IMR-90 (cell line): ENCODE results near the gene MEGF11. TPM values are rescaled to one million over a fixed set of nuclear protein-coding genes. Genes with fewer than 3 reads are reported as not detected.

ENCODE experiments used
- ATAC-seq: fragments of 200-7000 bp; cut with Tn5 transposase; 2 replicates; pipeline ENCODE4 v1.9.1; 2020; ENCODE audit warnings: low read depth, mild to moderate bottlenecking, moderate library complexity
- BruUV-seq: library from RNA; stranded (reverse); fragments of 400-500 nt; replicated peaks from 2 replicates; lab custom pipeline; 2021; lab: Mats Ljungman, UMichigan
- CTCF ChIA-PET: fragments of 300-600 bp; formaldehyde crosslinking; extraction: SDS; loops from one replicate; lab custom pipeline; 2021; ENCODE audit warnings: antibody characterized with exemption; lab: Yijun Ruan, JAX
- POLR2A ChIA-PET: fragments of 300-600 bp; sonication (Branson Sonifier 250); formaldehyde crosslinking; loops from one replicate; lab custom pipeline; 2022; ENCODE audit warnings: antibody characterized with exemption; ENCODE audit not compliant: unreplicated experiment; lab: Charles Lee
- DNase-seq: peaks from one replicate; pipeline ENCODE4 v3.0.0; 2013
- H2AFZ ChIP-seq: replicated peaks from 2 replicates; pipeline ENCODE3; 2013; ENCODE audit warnings: low read length, mild to moderate bottlenecking; ENCODE audit not compliant: poor library complexity
- H2AK5ac ChIP-seq: 2 replicates; pipeline ENCODE4 v1.6.1; 2013; ENCODE audit warnings: low read depth, low read length, inconsistent platforms
- H2AK9ac ChIP-seq: replicated peaks from 2 replicates; pipeline ENCODE3; 2013; ENCODE audit warnings: mild to moderate bottlenecking, low read depth, low read length, moderate library complexity; ENCODE audit not compliant: poor library complexity
- H2BK120ac ChIP-seq: 2 replicates; pipeline ENCODE4 v1.6.1; 2013; ENCODE audit warnings: low read depth, low read length, inconsistent platforms
- H2BK15ac ChIP-seq: 3 replicates; pipeline ENCODE4 v1.6.1; 2013; ENCODE audit warnings: low read depth, low read length, inconsistent platforms
- H2BK20ac ChIP-seq: 2 replicates; pipeline ENCODE4 v1.6.1; 2013; ENCODE audit warnings: low read depth, mild to moderate bottlenecking, inconsistent platforms, low read length, moderate library complexity
- H2BK5ac ChIP-seq: 2 replicates; pipeline ENCODE4 v1.6.1; 2013; ENCODE audit warnings: mild to moderate bottlenecking, low read depth, low read length, inconsistent platforms; ENCODE audit not compliant: poor library complexity, severe bottlenecking
- H3K14ac ChIP-seq: replicated peaks from 2 replicates; pipeline ENCODE4 v1.6.1; 2013; ENCODE audit warnings: low read depth, low read length, inconsistent platforms
- H3K18ac ChIP-seq: 2 replicates; pipeline ENCODE4 v1.6.1; 2013; ENCODE audit warnings: low read depth, low read length, control low read depth
- H3K23ac ChIP-seq: 2 replicates; pipeline ENCODE4 v1.6.1; 2013; ENCODE audit warnings: low read depth, low read length, inconsistent platforms
- H3K27ac ChIP-seq: 2 replicates; pipeline ENCODE4 v1.5.1; 2013; ENCODE audit warnings: mild to moderate bottlenecking, control low read depth, low read length; ENCODE audit not compliant: insufficient read depth
- H3K27me3 ChIP-seq: 2 replicates; pipeline ENCODE4 v1.6.1; 2013; ENCODE audit warnings: low read length; ENCODE audit not compliant: control insufficient read depth, insufficient read depth
- H3K36me3 ChIP-seq: 2 replicates; pipeline ENCODE4 v1.6.1; 2013; ENCODE audit warnings: low read length, mixed read lengths; ENCODE audit not compliant: control insufficient read depth, insufficient read depth
- H3K4ac ChIP-seq: 2 replicates; pipeline ENCODE4 v1.6.1; 2013; ENCODE audit warnings: low read depth, low read length, inconsistent platforms
- H3K4me1 ChIP-seq: 2 replicates; pipeline ENCODE4 v1.6.1; 2013; ENCODE audit warnings: low read length, mixed read lengths; ENCODE audit not compliant: control insufficient read depth, insufficient read depth
- H3K4me2 ChIP-seq: 2 replicates; pipeline ENCODE4 v1.6.1; 2013; ENCODE audit warnings: low read depth, mild to moderate bottlenecking, control low read depth, low read length, moderate library complexity
- H3K4me3 ChIP-seq: 2 replicates; pipeline ENCODE4 v1.5.1; 2013; ENCODE audit warnings: low read depth, mild to moderate bottlenecking, control low read depth, low read length, moderate library complexity; ENCODE audit not compliant: insufficient read depth
- H3K56ac ChIP-seq: 2 replicates; pipeline ENCODE4 v1.6.1; 2013; ENCODE audit warnings: low read length, inconsistent platforms; ENCODE audit not compliant: insufficient read depth; ENCODE audit errors: extremely low read depth
- H3K79me1 ChIP-seq, 2 experiments: 2 replicates each; pipeline ENCODE4 v1.6.1; 2013; ENCODE audit warnings: low read length in 2 of 2, inconsistent platforms in 1 of 2, low read depth in 1 of 2
- H3K9ac ChIP-seq: 2 replicates; pipeline ENCODE4 v1.6.1; 2013; ENCODE audit warnings: low read depth, low read length, control low read depth
- H3K9me1 ChIP-seq: 2 replicates; pipeline ENCODE4 v1.6.1; 2013; ENCODE audit warnings: low read length, inconsistent platforms; ENCODE audit not compliant: insufficient read depth
- H3K9me3 ChIP-seq: 2 replicates; pipeline ENCODE4 v1.6.1; 2013; ENCODE audit warnings: low read length; ENCODE audit not compliant: control insufficient read depth, insufficient read depth
- H4K20me1 ChIP-seq: 2 replicates; pipeline ENCODE4 v1.6.1; 2013; ENCODE audit warnings: low read length, inconsistent platforms; ENCODE audit not compliant: insufficient read depth
- H4K5ac ChIP-seq: 2 replicates; pipeline ENCODE4 v1.6.1; 2013; ENCODE audit warnings: mild to moderate bottlenecking, low read depth, low read length, control low read depth
- H4K8ac ChIP-seq, 2 experiments: 2 replicates each; pipeline ENCODE4 v1.6.1; 2013; ENCODE audit warnings: low read depth in 2 of 2, low read length in 2 of 2, control low read depth in 1 of 2, inconsistent platforms in 1 of 2
- H4K91ac ChIP-seq: 2 replicates; pipeline ENCODE4 v1.6.1; 2013; ENCODE audit warnings: low read depth, low read length, inconsistent platforms; ENCODE audit not compliant: insufficient read depth
- BHLHE40 ChIP-seq: fragments of 150-350 bp; IDR thresholded peaks from 2 replicates; pipeline ENCODE4 v1.6.1; 2016; ENCODE audit warnings: mild to moderate bottlenecking, low read depth, low read length
- CEBPB ChIP-seq: IDR thresholded peaks from 2 replicates; pipeline ENCODE4 v1.6.1; 2012; ENCODE audit warnings: low read depth, low read length, improper control_type of control experiment
- CHD1 ChIP-seq: IDR thresholded peaks from 2 replicates; pipeline ENCODE4 v1.6.1; 2012; ENCODE audit warnings: low read depth, low read length, improper control_type of control experiment
- CTCF ChIP-seq: conservative IDR thresholded peaks from 2 replicates; pipeline ENCODE4 v1.5.1; 2012; ENCODE audit warnings: mild to moderate bottlenecking, low read depth, low read length, improper control_type of control experiment
- ELK1 ChIP-seq: fragments of 150-350 bp; IDR thresholded peaks from 2 replicates; pipeline ENCODE4 v1.6.1; 2016; ENCODE audit warnings: low read depth, mild to moderate bottlenecking, low read length, moderate library complexity, borderline replicate concordance
- FOS ChIP-seq: fragments of 150-350 bp; IDR thresholded peaks from 2 replicates; pipeline ENCODE4 v1.6.1; 2016; ENCODE audit warnings: low read depth, low read length
- MAFK ChIP-seq: IDR thresholded peaks from 2 replicates; pipeline ENCODE4 v1.6.1; 2012; ENCODE audit warnings: low read depth, low read length, improper control_type of control experiment
- MAZ ChIP-seq: IDR thresholded peaks from 2 replicates; pipeline ENCODE4 v1.6.1; 2012; ENCODE audit warnings: low read depth, mild to moderate bottlenecking, low read length, improper control_type of control experiment, moderate library complexity, borderline replicate concordance
- MXI1 ChIP-seq: IDR thresholded peaks from 2 replicates; pipeline ENCODE4 v1.6.1; 2012; ENCODE audit warnings: low read depth, mild to moderate bottlenecking, low read length, moderate library complexity, borderline replicate concordance
- NFE2L2 ChIP-seq: fragments of 150-350 bp; IDR thresholded peaks from 2 replicates; pipeline ENCODE4 v1.6.1; 2016; ENCODE audit warnings: low read depth, mild to moderate bottlenecking, low read length
- POLR2A ChIP-seq: IDR thresholded peaks from 2 replicates; pipeline ENCODE4 v1.6.1; 2012; ENCODE audit warnings: mild to moderate bottlenecking, low read depth, low read length
- RAD21 ChIP-seq: IDR thresholded peaks from 2 replicates; pipeline ENCODE4 v1.6.1; 2012; ENCODE audit warnings: low read length, improper control_type of control experiment
- RCOR1 ChIP-seq: IDR thresholded peaks from 2 replicates; pipeline ENCODE4 v1.6.1; 2012; ENCODE audit warnings: mild to moderate bottlenecking, low read length, improper control_type of control experiment; ENCODE audit not compliant: insufficient replicate concordance
- RFX5 ChIP-seq: IDR thresholded peaks from 2 replicates; pipeline ENCODE4 v1.8.0; 2012; ENCODE audit warnings: low read depth, mild to moderate bottlenecking, low read length, moderate library complexity
- SMC3 ChIP-seq: fragments of 150-350 bp; IDR thresholded peaks from 2 replicates; pipeline ENCODE4 v1.6.1; 2016; ENCODE audit warnings: low read depth, mild to moderate bottlenecking, antibody characterized with exemption, low read length, moderate library complexity
- USF2 ChIP-seq: fragments of 150-350 bp; IDR thresholded peaks from 2 replicates; pipeline ENCODE4 v1.6.1; 2017; ENCODE audit warnings: mild to moderate bottlenecking, antibody characterized with exemption, low read length, low read depth
- WGBS, 2 experiments: methylation state at CpG; one replicate each; pipeline versions ENCODE4 v1.1.5 to v1.1.7; 2013; ENCODE audit warnings: missing lambda C conversion rate in 2 of 2; ENCODE audit not compliant: insufficient read length in 1 of 2; ENCODE audit errors: extremely low coverage in 2 of 2; 5-methylcytosine and 5-hydroxymethylcytosine counted together
- dilution Hi-C: fragments of 300-500 bp; cut with HindIII; formaldehyde crosslinking; loops from one replicate; pipeline ENCODE4 v1.14.3; 2018; ENCODE audit warnings: low sequenced_read_pairs; ENCODE audit not compliant: unreplicated experiment
- in situ Hi-C: fragments of 300-500 bp; cut with MboI; formaldehyde crosslinking; loops from 3 replicates; pipeline ENCODE4 v1.14.3; 2019; ENCODE audit warnings: low sequenced_read_pairs, inconsistent platforms, mixed read lengths
- intact Hi-C: fragments of 100-400 bp; cut with micrococcal nuclease; formaldehyde crosslinking; loops from 2 replicates; pipeline ENCODE4 v1.10.0; 2022
- polyA plus RNA-seq, 3 experiments: library from polyadenylated mRNA; depleted of rRNA; stranded (reverse); fragments of >200 nt; gene quantifications; 2 replicates each; pipeline ENCODE4 v1.2.3, GENCODE V29; 2012; ENCODE audit warnings: low replicate concordance in 1 of 3
- total RNA-seq: library from RNA; depleted of rRNA; stranded (reverse); fragments of >200 nt; gene quantifications from 2 replicates; pipeline ENCODE4 v1.2.3, GENCODE V29; 2012

The MEGF11 gene
- total and polyA plus RNA-seq, 2 of the 4 experiments (the other 2 are of a cell fraction): not detected

GRCh38 chr15:66065325-66065724, 188.2 kb downstream of the MEGF11 start:
- Histone ChIP-seq H3K9ac (no peak overlapping the region), H4K5ac (no peak overlapping the region), H3K27me3 (peaks cover 24% of the 10 kb centered on the region), H3K4me1 (no peaks in the 10 kb centered on the region), H4K8ac (no peak overlapping the region), H3K56ac (no peak overlapping the region), H3K14ac (no peak overlapping the region), H2AK9ac (no peak overlapping the region), H2BK20ac (no peak overlapping the region), H3K9me3 (no peaks in the 10 kb centered on the region; the same call in 1 of the 2 replicates), H3K36me3 (no peaks in the 10 kb centered on the region), H3K79me1 (no peaks in the 10 kb centered on the region), H2AK5ac (no peak overlapping the region), H3K4me3 (no peak overlapping the region), H2BK5ac (no peak overlapping the region), H2BK15ac (no peak overlapping the region), H3K23ac (no peak overlapping the region), H2BK120ac (no peak overlapping the region), H3K18ac (no peak overlapping the region), H3K4me2 (no peak overlapping the region), H3K4ac (no peak overlapping the region), H4K20me1 (no peaks in the 10 kb centered on the region), H2AFZ (no peak overlapping the region), H4K91ac (no peak overlapping the region), H3K9me1 (no peaks in the 10 kb centered on the region), H3K27ac (no peak overlapping the region)
- no TSS peak for BruUV-seq
- DNase-seq (no peak), ATAC-seq (no peak)
- POLR2A ChIA-PET: no interaction called here
- in situ Hi-C loops: no loop called here
- no peak for TF ChIP-seq CEBPB
- TF ChIP-seq MAZ: no peak
- no peak for TF ChIP-seq RFX5
- no peak for TF ChIP-seq CHD1
- TF ChIP-seq BHLHE40: no peak
- TF ChIP-seq FOS: no peak
- TF ChIP-seq MAFK: no peak
- no peak for TF ChIP-seq MXI1
- TF ChIP-seq RAD21: no peak
- TF ChIP-seq NFE2L2: no peak
- no peak for TF ChIP-seq USF2
- no peak for TF ChIP-seq POLR2A
- TF ChIP-seq ELK1: no peak
- no peak for TF ChIP-seq CTCF
- no peak for TF ChIP-seq SMC3
- TF ChIP-seq RCOR1: no peak
- 26% methylated on average over 3 of the region's 6 CpGs; no CpG with 5 or more reads in 1 of the 2 experiments for WGBS, 2 experiments
- intact Hi-C loops: no loop called here
- dilution Hi-C loops: no loop called here
- CTCF ChIA-PET: interaction anchor here (0.6 kb wide), 1 partner anchor 12 kb away, joined by 3 read pairs; no protein-coding TSS in a partner anchor
